Naive thymus-derived CD8-positive, alpha-beta T cell (primary cell): ENCODE data around the gene KCNAB2. TPM values are rescaled to one million over a fixed set of nuclear protein-coding genes. Genes with fewer than 3 reads are reported as not detected.
"Not testable (repeated sequence)": the region's sequence is repeated elsewhere in the genome, so short reads cannot be mapped to it uniquely, and the experiment has no call there.

Experiments
- ATAC-seq, 2 donors: fragments of 150-1000 bp; cut with Tn5 transposase in 1 of 2; sonication (Bioruptor Pico), chemical (Tn5 transposase) in 1 of 2; 1 replicate in 1 of 2; 2 replicates in 1 of 2; pipeline ENCODE4 v1.10.0; 2021; ENCODE audit warnings: mild to moderate bottlenecking in 2 of 2, moderate library complexity in 2 of 2
- POLR2A ChIA-PET: fragments of 350-600 bp; sonication (Branson Sonifier 250); formaldehyde crosslinking; loops from one replicate; lab custom pipeline; 2021; ENCODE audit warnings: antibody characterized with exemption; lab: Charles Lee
- DNase-seq, 10 donors: peaks; one replicate each; pipeline versions ENCODE4 v3.0.0 to v3.0.0-alpha.2; 2020 to 2022
- H3K27ac Mint-ChIP-seq, 10 donors: one replicate each; pipeline ENCODE4 v1.8.0; 2020 to 2022; ENCODE audit warnings: mild to moderate bottlenecking in 10 of 10, mixed read lengths in 10 of 10, moderate library complexity in 4 of 10, inconsistent platforms in 1 of 10
- H3K27me3 Mint-ChIP-seq, 5 donors: one replicate each; pipeline ENCODE4 v1.8.0; 2021 to 2022; ENCODE audit warnings: mixed read lengths in 5 of 5
- H3K36me3 Mint-ChIP-seq, 3 donors: one replicate each; pipeline ENCODE4 v1.8.0; 2020 to 2022; ENCODE audit warnings: mixed read lengths in 3 of 3, mild to moderate bottlenecking in 2 of 3, inconsistent platforms in 1 of 3
- H3K4me1 Mint-ChIP-seq, 4 donors: one replicate each; pipeline ENCODE4 v1.8.0; 2021 to 2022; ENCODE audit warnings: mixed read lengths in 4 of 4
- H3K4me3 Mint-ChIP-seq, 10 donors: one replicate each; pipeline ENCODE4 v1.8.0; 2020 to 2022; ENCODE audit warnings: mild to moderate bottlenecking in 10 of 10, mixed read lengths in 10 of 10, moderate library complexity in 6 of 10, inconsistent platforms in 1 of 10
- H3K9me3 Mint-ChIP-seq, 9 donors: one replicate each; pipeline ENCODE4 v1.8.0; 2020 to 2022; ENCODE audit warnings: mixed read lengths in 9 of 9, mild to moderate bottlenecking in 3 of 9, inconsistent platforms in 1 of 9, moderate library complexity in 1 of 9
- polyA plus RNA-seq, 3 donors: library from polyadenylated mRNA; unstranded; fragments of 300-500 nt; fragmentation: Illumina TruSeq; gene quantifications; one replicate each; pipeline ENCODE4 v1.2.3, GENCODE V29; 2021
- total RNA-seq, 8 experiments: library from RNA in 2 of 8; stranded (reverse) in 2 of 8; gene quantifications; one replicate each; pipeline ENCODE4 v1.2.3 and lab custom pipeline; 2021 to 2026

Gene KCNAB2
- total and polyA plus RNA-seq, 5 experiments from 2014 or later: 17.8 to 190 (median 46.6) TPM

DNA sequence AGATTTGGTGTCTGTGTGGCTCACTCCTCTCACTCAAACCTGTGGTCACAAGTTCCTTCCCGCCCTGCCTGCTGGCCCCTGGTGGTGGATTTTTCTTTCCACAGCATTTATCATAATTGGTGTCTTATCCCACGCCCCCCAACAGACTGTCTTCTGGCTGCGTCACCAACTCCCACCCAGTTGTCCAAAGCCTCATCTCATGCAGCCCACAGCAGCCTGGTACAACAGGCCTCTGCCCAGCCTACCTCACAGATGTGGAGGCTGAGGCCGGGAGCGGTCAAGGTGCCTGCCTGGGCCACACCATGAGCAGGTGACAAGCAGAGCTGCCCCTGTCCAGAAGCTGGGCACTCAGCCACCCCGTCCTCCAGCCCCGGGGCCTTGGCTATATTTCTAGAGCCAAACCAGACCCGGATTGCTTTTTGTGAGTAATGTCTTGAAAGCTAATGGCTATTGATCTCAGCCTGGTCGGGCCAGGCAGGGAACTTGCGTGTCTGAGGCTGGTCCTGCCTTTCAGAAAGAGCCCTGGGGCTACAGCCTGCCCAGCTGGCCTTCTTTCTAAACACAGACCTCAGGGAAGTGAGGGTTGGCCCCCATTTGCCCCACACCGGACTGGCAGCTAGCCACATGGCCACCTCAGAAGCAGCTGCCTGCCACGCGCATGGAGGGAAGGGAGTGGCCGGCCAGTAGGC lies 2.6 kb downstream of the KCNAB2 start:
- Mint-ChIP-seq H3K27me3 (no peaks in the 10 kb centered on the region), H3K36me3 (peaks cover 0 to 51% (median 3%) of the 10 kb centered on the region in 3 donors), H3K4me1 (peaks cover 12 to 45% (median 24%) of the 10 kb centered on the region in 4 donors), H3K4me3 (no peak overlapping the region), H3K9me3 (no peaks in the 10 kb centered on the region), H3K27ac (peak overlapping the region in 3 of 10 donors; percentile 37 to 70 (median 55))
- POLR2A ChIA-PET: interaction anchor here (0.9 kb wide), 1 partner anchor 12 kb away, joined by 3 read pairs; no protein-coding TSS in a partner anchor
- ATAC-seq (no peak), DNase-seq (no peak)

DNA sequence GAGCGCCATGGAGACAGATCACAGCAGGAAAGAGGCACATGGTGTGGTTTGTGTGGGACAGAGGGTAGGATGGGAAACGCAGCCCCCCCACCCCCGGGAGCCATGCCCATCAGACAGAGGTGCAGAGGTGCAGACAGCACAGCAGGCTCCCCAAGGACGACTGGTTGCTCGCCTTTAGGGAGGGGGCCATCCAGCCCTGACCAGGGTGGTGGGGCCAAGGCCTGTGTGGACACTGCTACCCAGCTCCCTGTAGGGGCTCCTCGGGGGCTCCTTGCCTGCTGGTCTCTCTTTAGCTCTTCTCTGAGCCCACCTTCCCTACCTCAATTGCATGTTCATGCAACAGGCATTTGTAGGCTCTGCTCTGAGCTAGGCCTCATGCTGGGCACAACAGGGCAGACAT lies 3.7 kb downstream of the KCNAB2 start:
- ATAC-seq (no peak), DNase-seq (no peak)
- Mint-ChIP-seq H3K4me3 (no peak overlapping the region), H3K36me3 (peaks cover 0 to 46% (median 3%) of the 10 kb centered on the region in 3 donors), H3K27me3 (no peaks in the 10 kb centered on the region), H3K4me1 (peaks cover 12 to 46% (median 18%) of the 10 kb centered on the region in 4 donors), H3K9me3 (no peaks in the 10 kb centered on the region), H3K27ac (peak overlapping the region in 2 of 10 donors; percentile 63 to 79)
- POLR2A ChIA-PET: interaction anchor here (1.0 kb wide), 1 partner anchor 149 kb away, joined by 3 read pairs; no protein-coding TSS in a partner anchor

DNA sequence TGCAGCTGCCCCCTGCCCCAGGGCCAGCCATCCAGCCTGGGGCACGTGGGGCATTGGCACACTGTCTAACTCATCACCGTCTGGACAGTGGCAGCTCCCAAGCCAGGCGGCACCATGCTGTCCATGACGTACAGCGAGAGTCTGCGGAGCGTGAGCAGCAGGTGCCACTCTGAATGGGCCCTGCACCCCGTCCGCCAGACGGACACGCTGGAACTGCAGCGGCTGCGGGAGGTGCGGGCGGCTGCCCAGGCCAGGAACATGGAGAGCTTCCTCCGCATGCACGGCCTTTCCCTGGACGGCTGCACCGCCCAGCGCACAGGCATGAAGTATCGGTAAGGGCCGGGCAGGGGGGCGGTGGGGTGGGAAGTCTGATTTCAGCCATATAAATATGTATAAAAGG lies 5.7 kb downstream of the KCNAB2 start:
- H3K4me1 Mint-ChIP-seq: peaks cover 10 to 40% (median 15%) of the 10 kb centered on the region in 4 donors
- H3K27ac Mint-ChIP-seq: no peak overlapping the region
- no peak for DNase-seq
- H3K27me3 Mint-ChIP-seq: no peaks in the 10 kb centered on the region
- POLR2A ChIA-PET: interaction anchor here (1.2 kb wide), 1 partner anchor 9 kb away, joined by 3 read pairs; no protein-coding TSS in a partner anchor
- H3K36me3 Mint-ChIP-seq: peaks cover 0 to 43% (median 3%) of the 10 kb centered on the region in 3 donors
- no peak overlapping the region for H3K4me3 Mint-ChIP-seq
- no peaks in the 10 kb centered on the region for H3K9me3 Mint-ChIP-seq
- no peak for ATAC-seq

DNA sequence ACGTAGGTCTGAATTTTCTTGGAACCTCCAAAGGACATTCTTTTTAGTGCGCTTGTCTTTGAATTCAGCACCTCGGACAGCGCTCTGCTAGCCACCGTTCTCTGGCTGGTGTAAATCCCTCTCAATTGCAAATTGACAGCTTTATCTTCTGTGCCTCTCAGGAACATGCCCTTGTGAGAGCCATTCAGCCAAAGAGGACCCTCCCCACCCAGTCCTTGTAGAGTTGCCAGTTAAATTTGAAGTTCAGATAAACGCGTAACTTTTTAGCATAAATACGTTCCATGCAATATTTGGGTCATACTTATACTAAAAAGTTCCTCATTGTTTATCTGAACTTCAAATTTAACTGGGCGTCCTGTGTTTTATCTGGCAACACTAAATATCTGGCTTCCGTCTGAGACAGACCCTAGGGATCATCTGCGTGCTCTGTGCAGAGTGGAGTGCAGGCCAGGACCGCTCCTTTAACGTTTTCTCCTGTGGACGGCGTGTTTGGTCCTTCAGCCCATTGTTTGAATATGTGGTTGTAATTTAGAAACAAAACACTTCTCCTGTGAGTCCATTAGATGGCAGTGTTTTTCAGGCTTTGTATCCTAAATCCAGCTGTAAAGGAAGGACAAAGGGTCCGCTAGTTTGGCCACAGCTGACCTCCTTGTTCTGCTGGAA lies 7.0 kb downstream of the KCNAB2 start:
- DNase-seq: peak in 9 of 10 donors; percentile 30 to 70 (median 44)
- Mint-ChIP-seq H3K36me3 (peaks cover 0 to 43% (median 3%) of the 10 kb centered on the region in 3 donors), H3K4me1 (peaks cover 13 to 45% (median 24%) of the 10 kb centered on the region in 4 donors), H3K27me3 (no peaks in the 10 kb centered on the region), H3K27ac (peak overlapping the region in 3 of 10 donors; percentile 56 to 81 (median 72)), H3K9me3 (no peaks in the 10 kb centered on the region), H3K4me3 (peak overlapping the region in 1 of 10 donors; percentile 24)
- POLR2A ChIA-PET: no interaction called here
- peak; percentile 27 to 46 for ATAC-seq

DNA sequence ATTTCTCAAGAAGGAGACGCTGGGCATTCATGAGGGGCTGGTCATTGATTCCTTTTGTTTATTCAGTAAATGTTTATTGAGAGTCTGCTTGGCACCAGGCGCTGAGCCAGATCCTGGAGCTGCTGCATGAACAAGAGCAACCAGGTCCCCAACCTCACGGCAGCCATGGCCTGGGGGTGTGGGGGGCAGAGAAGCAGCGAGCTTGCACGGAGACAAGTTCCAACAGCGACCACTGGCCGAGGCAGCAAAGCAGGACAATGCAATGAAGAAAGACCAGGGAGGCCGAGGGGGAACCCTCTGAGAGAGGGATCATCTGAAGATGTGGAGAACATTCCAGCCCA lies 7.5 kb downstream of the KCNAB2 start:
- H3K4me3 Mint-ChIP-seq: no peak overlapping the region

DNA sequence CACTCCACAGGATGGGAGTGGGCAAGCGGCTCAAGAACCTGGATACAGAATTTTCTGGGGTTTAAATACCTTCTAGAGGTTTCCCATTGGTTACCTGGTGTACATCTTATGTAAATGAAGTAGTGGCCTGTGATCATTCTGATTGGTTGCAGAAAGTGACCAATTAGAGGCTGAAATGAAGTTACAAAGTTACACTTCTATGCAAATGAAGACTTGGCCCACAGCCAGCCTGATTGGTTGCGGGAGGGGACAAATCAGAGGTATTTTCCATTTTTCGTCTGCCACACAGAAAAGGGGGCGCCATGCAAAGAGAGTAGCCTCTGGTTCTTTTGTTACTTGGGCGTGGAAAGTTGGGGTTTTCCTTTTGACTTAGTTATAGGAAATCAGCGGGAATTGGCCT lies 8.9 kb downstream of the KCNAB2 start:
- ATAC-seq (no peak), DNase-seq (no peak)
- H3K27ac Mint-ChIP-seq: peak overlapping the region in 1 of 10 donors; percentile 52
- H3K9me3 Mint-ChIP-seq: no peaks in the 10 kb centered on the region
- H3K4me1 Mint-ChIP-seq: peaks cover 13 to 50% (median 26%) of the 10 kb centered on the region in 4 donors
- H3K27me3 Mint-ChIP-seq: no peaks in the 10 kb centered on the region
- H3K36me3 Mint-ChIP-seq: peaks cover 0 to 35% (median 3%) of the 10 kb centered on the region in 3 donors
- POLR2A ChIA-PET: no interaction called here
- H3K4me3 Mint-ChIP-seq: no peak overlapping the region

More for the DNA sequence above, 7.5 kb downstream of the KCNAB2 start:
- DNase-seq (no peak), ATAC-seq (no peak)
- no peaks in the 10 kb centered on the region for H3K27me3 Mint-ChIP-seq
- H3K27ac Mint-ChIP-seq: peak overlapping the region in 1 of 10 donors; percentile 72
- H3K4me1 Mint-ChIP-seq: peaks cover 13 to 45% (median 24%) of the 10 kb centered on the region in 4 donors
- POLR2A ChIA-PET: interaction anchor here (0.7 kb wide), 1 partner anchor 31 kb away, joined by 3 read pairs; no protein-coding TSS in a partner anchor
- H3K36me3 Mint-ChIP-seq: peaks cover 0 to 40% (median 3%) of the 10 kb centered on the region in 3 donors
- H3K9me3 Mint-ChIP-seq: no peaks in the 10 kb centered on the region

DNA sequence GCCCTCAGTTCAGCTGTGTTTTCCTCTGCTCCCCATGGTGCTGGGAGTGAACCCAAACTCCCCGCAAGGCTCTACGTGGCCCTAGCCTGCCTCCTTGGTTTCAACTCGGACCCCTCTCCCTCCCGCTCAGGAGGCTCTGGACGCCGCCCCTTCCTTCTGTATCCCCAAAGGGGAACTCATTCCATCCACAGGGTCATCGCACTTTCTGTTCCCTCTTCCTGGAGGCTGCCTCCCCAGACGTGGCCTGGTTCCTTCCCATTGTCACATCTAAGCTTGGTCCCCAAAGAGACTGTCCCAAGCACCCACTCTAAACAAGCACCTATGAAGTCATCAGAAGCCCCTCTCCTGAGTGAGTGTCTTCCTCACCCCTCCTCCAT lies 10.9 kb downstream of the KCNAB2 start:
- DNase-seq (no peak), ATAC-seq (no peak)
- H3K9me3 Mint-ChIP-seq: no peaks in the 10 kb centered on the region
- H3K27ac Mint-ChIP-seq: peak overlapping the region in 5 of 10 donors; percentile 12 to 65 (median 33)
- H3K36me3 Mint-ChIP-seq: peaks cover 0 to 39% (median 3%) of the 10 kb centered on the region in 3 donors
- H3K4me3 Mint-ChIP-seq: peak overlapping the region in 1 of 10 donors; percentile 3
- H3K27me3 Mint-ChIP-seq: no peaks in the 10 kb centered on the region
- POLR2A ChIA-PET: interaction anchor here (0.8 kb wide), 1 partner anchor 30 kb away, joined by 3 read pairs; no protein-coding TSS in a partner anchor
- peaks cover 19 to 48% (median 28%) of the 10 kb centered on the region in 4 donors for H3K4me1 Mint-ChIP-seq

DNA sequence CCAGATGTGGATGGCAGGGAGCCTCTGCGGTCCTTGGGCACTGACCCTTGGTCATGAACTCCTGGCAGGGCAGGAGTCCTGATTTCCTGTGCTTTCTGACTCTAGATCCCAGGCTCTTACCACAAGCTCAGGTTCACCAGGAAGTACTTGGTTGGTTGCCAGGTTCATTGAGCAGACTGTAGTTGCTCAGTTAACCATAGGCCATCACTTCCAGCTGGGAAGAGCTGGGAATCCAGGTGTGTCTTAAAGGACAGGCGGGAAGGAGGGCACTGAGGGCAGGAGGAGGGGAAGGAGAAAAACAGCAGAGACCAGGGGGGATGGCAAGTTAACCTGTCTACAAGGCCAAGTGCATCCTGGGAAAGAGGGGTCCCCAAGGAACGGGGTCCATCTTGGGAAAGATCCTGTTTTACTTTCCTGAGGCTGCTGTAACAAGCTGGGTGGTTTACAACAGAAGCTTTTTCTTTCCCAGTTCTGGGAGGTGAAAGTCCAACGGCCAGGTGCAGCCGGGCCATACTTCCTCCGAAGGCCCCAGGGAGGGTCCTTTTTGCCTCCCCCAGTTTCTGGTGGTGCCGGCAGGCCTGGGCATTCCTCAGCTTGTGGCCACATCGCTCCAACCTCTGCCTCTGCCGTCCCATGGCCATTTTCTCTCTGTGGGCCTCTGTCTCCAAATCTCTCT lies 11.6 kb downstream of the KCNAB2 start:
- H3K9me3 Mint-ChIP-seq: no peaks in the 10 kb centered on the region
- H3K4me3 Mint-ChIP-seq: no peak overlapping the region
- POLR2A ChIA-PET: interaction anchor here (0.8 kb wide), 1 partner anchor 31 kb away, joined by 3 read pairs; no protein-coding TSS in a partner anchor
- H3K27ac Mint-ChIP-seq: peak overlapping the region in 6 of 10 donors; percentile 3 to 65 (median 50)
- H3K36me3 Mint-ChIP-seq: peaks cover 0 to 38% (median 2%) of the 10 kb centered on the region in 3 donors
- H3K27me3 Mint-ChIP-seq: no peaks in the 10 kb centered on the region
- ATAC-seq: no peak
- H3K4me1 Mint-ChIP-seq: peaks cover 18 to 48% (median 28%) of the 10 kb centered on the region in 4 donors
- no peak for DNase-seq

DNA sequence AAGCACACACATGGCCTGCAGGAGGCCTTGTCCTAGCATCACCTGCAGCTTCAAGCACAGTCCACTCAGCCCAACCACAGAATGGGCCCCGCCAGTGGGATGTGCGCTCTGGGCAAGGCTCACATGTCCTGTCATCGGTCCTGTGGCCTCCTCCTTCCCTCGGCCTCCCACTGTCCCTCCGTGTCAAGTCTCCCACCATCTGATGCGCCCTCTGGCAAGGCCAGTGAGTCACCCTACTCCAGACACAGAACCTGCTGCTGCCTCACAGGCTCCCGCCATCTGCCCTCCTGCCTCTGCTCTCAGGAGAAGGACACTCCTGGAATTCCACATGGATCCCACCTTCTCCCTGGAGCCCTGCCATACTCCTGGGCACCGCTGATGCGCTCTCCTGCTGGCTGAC lies 14.2 kb downstream of the KCNAB2 start:
- Mint-ChIP-seq H3K27me3 (no peaks in the 10 kb centered on the region), H3K4me1 (peaks cover 19 to 46% (median 34%) of the 10 kb centered on the region in 4 donors), H3K4me3 (no peak overlapping the region), H3K27ac (no peak overlapping the region), H3K36me3 (peaks cover 0 to 32% (median 0%) of the 10 kb centered on the region in 3 donors), H3K9me3 (no peaks in the 10 kb centered on the region)
- DNase-seq (no peak), ATAC-seq (no peak)
- POLR2A ChIA-PET: no interaction called here

DNA sequence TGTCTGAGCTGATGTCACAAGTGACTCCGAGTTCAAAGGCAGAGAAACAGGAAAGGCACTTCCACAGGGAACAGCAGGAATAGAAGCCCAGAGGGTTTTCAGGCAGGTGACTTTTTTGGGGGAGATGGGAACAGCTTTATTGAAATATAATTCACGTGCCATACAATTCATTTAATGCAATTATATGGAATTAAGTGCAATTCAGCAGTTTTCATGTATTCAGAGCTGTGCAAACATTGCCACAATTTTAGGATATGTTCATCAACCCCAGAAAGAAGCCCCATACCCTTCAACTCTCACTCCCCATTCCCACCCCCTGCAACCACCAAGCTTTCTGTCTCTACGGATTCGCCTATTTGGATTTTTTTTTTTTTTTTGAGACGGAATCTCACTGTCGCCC lies 17.0 kb downstream of the KCNAB2 start:
- Mint-ChIP-seq H3K36me3 (peaks cover 0 to 36% (median 0%) of the 10 kb centered on the region in 3 donors), H3K4me3 (no peak overlapping the region)
- POLR2A ChIA-PET: no interaction called here

DNA sequence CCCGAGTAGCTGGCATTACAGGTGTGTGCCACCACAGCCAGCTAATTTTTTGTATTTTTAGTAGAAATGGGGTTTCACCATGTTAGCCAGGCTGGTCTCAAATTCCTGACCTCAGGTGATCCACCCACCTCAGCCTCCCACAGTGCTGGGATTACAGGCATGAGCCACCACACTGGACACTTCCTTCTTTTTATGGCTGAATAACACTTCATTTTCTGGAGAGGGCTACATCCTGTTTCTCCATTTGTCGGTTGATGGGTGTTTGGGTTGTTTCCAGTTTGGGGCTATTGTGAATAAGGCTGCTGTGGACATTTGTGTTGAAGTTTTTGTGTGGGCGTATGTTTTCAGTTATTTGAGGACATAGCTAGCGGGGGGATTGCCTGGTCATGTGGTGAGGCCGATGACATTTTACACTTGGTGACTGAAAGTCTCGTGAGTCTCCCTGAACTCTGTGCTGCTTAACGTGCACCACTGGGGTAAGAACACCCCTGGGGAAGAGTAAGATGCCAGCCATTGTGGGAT lies 17.9 kb downstream of the KCNAB2 start:
- H3K27ac Mint-ChIP-seq: not testable (repeated sequence)

More for the DNA sequence above, 17.0 kb downstream of the KCNAB2 start:
- H3K9me3 Mint-ChIP-seq: no peaks in the 10 kb centered on the region
- DNase-seq (no peak), ATAC-seq (no peak)
- H3K27ac Mint-ChIP-seq: no peak overlapping the region
- H3K4me1 Mint-ChIP-seq: peaks cover 15 to 42% (median 28%) of the 10 kb centered on the region in 4 donors
- no peaks in the 10 kb centered on the region for H3K27me3 Mint-ChIP-seq

More for the DNA sequence above, 17.9 kb downstream of the KCNAB2 start:
- H3K4me3 Mint-ChIP-seq, POLR2A ChIA-PET, DNase-seq, ATAC-seq, H3K27me3 Mint-ChIP-seq, H3K9me3 Mint-ChIP-seq: not testable (repeated sequence)
- Mint-ChIP-seq H3K4me1 (peaks cover 10 to 34% (median 22%) of the 10 kb centered on the region in 4 donors), H3K36me3 (peaks cover 0 to 38% (median 0%) of the 10 kb centered on the region in 3 donors)
